ENCODE data around the gene OR10G2.
"Not testable (repeated sequence)": the region's sequence is repeated elsewhere in the genome, so short reads cannot be mapped to it uniquely, and the experiment has no call there.

Gene OR10G2

GRCh38 chr14:21634840-21635239 is at the start of gene OR10G2:
Gene OR10G2 (minus strand): TSS chr14:21634940. CDS start chr14:21634842, 98 bp downstream.
- no peak for DNase-seq

GRCh38 chr14:21680072-21680471 is 45.3 kb upstream of the OR10G2 start:
- DNase-seq, result no peak

- DNase-seq, result no peak
Measured at GRCh38 chr14:21675566-21675965, 40.8 kb upstream of the OR10G2 start.

- no peak for DNase-seq
Measured at GRCh38 chr14:21673718-21674117, 39.0 kb upstream of the OR10G2 start, which contains the start of gene OR4E1. Gene OR4E1 (minus strand): TSS chr14:21673818. CDS start chr14:21670935, 2,883 bp downstream.

- DNase-seq, result no peak
Measured at GRCh38 chr14:21672116-21672515, 37.4 kb upstream of the OR10G2 start.

GRCh38 chr14:21671371-21671770 is 36.6 kb upstream of the OR10G2 start:
- DNase-seq, result no peak

GRCh38 chr14:21669284-21669683 is 34.5 kb upstream of the OR10G2 start:
- no peak for DNase-seq

- no peak for DNase-seq
Measured at GRCh38 chr14:21668377-21668776, 33.6 kb upstream of the OR10G2 start.

GRCh38 chr14:21656980-21657379 is 22.2 kb upstream of the OR10G2 start:
- no peak for DNase-seq

GRCh38 chr14:21654215-21654614 is 19.5 kb upstream of the OR10G2 start:
- DNase-seq, result no peak

- no peak for DNase-seq
Measured at GRCh38 chr14:21653331-21653885, 18.7 kb upstream of the OR10G2 start, which contains the start of gene OR4E2. Gene OR4E2 (plus strand): TSS chr14:21653835. CDS start chr14:21665083, 11,248 bp downstream.

GRCh38 chr14:21652209-21652808 is 17.6 kb upstream of the OR10G2 start:
- DNase-seq, result no peak

GRCh38 chr14:21647380-21647779 is 12.6 kb upstream of the OR10G2 start:
- no peak for DNase-seq

- no peak for DNase-seq
Measured at GRCh38 chr14:21643407-21643806, 8.7 kb upstream of the OR10G2 start.

GRCh38 chr14:21642683-21643082 is 7.9 kb upstream of the OR10G2 start:
- no peak for DNase-seq

- DNase-seq, result no peak
Measured at GRCh38 chr14:21631084-21631483, 3.7 kb downstream of the OR10G2 start.

- DNase-seq, result not testable (repeated sequence)
Measured at GRCh38 chr14:21630503-21630902, 4.2 kb downstream of the OR10G2 start.

- no peak for DNase-seq
Measured at GRCh38 chr14:21626491-21627230, 8.1 kb downstream of the OR10G2 start.

GRCh38 chr14:21617614-21618013 is 17.1 kb downstream of the OR10G2 start:
- DNase-seq, result no peak

GRCh38 chr14:21614240-21614639 is 20.5 kb downstream of the OR10G2 start:
- DNase-seq, result no peak

GRCh38 chr14:21612324-21612723 is 22.4 kb downstream of the OR10G2 start:
- DNase-seq, result no peak

GRCh38 chr14:21602181-21602580 is 32.6 kb downstream of the OR10G2 start:
- DNase-seq, result not testable (repeated sequence)

GRCh38 chr14:21589317-21589716 is 45.4 kb downstream of the OR10G2 start:
- no peak for DNase-seq

All from NCI-H748 treated with DMSO at 0.1 percent for 48 hours (cell line).